ENCODE results near the gene SLC16A1. TPM values are rescaled to one million over a fixed set of nuclear protein-coding genes. Genes with fewer than 3 reads are reported as not detected.

The SLC16A1 gene
- total RNA-seq, 6 experiments from 2014 or later = 26.1 to 81.9 (median 55.2) TPM

GRCh38 chr1:112991402-112992120, 35.6 kb upstream of the SLC16A1 start:
- Histone ChIP-seq H3K27me3 (no peaks in the 10 kb centered on the region), H3K4me1 (peaks cover 0 to 41% (median 9%) of the 10 kb centered on the region in 4 donors), H3K4me3 (no peak overlapping the region), H3K27ac (peak overlapping the region in 1 of 3 donors; percentile 19), H3K9me3 (no peaks in the 10 kb centered on the region), H3K36me3 (no peaks in the 10 kb centered on the region)
- 76% methylated on average over 4 of the region's 4 CpGs for WGBS (ENCODE audit: insufficient coverage, low coverage, low lambda C conversion rate, missing lambda C conversion rate)
- intact Hi-C loops (cut with DNase I) = no loop called here
- DNase-seq (no peak), ATAC-seq (peak in 1 of 4 donors; percentile 14)
- TF ChIP-seq POLR2A (IDR thresholded peaks at IDR 0.05) = no peak
- TF ChIP-seq CTCF (IDR thresholded peaks at IDR 0.05) = no peak

- DNase-seq = no peak
- Histone ChIP-seq H3K36me3 (no peaks in the 10 kb centered on the region), H3K9me3 (no peaks in the 10 kb centered on the region), H3K4me3 (no peak overlapping the region), H3K4me1 (peaks cover 0 to 41% (median 9%) of the 10 kb centered on the region in 4 donors), H3K27ac (no peak overlapping the region), H3K27me3 (no peaks in the 10 kb centered on the region)
- no peak for ATAC-seq
- intact Hi-C loops (cut with DNase I) = no loop called here
- 46% methylated on average over 4 of the region's 7 CpGs for WGBS (ENCODE audit: insufficient coverage, low coverage, low lambda C conversion rate, missing lambda C conversion rate)
- TF ChIP-seq CTCF (IDR thresholded peaks at IDR 0.05) (no peak), POLR2A (IDR thresholded peaks at IDR 0.05) (no peak)
Observed at GRCh38 chr1:112990271-112990670, 34.3 kb upstream of the SLC16A1 start.

- no peaks in the 10 kb centered on the region for H3K27me3 ChIP-seq
- H3K4me1 ChIP-seq = peaks cover 0 to 27% (median 6%) of the 10 kb centered on the region in 4 donors
- H3K9me3 ChIP-seq = no peaks in the 10 kb centered on the region
- H3K27ac ChIP-seq = peak overlapping the region in 2 of 3 donors; percentile 26 to 28
- intact Hi-C loops (cut with DNase I) = no loop called here
- DNase-seq = no peak
- ATAC-seq = peak; percentile 91 to 95 (median 92)
- no peaks in the 10 kb centered on the region for H3K36me3 ChIP-seq
- TF ChIP-seq POLR2A (IDR thresholded peaks at IDR 0.05) = no peak
- no peak for TF ChIP-seq CTCF (IDR thresholded peaks at IDR 0.05)
- 24% methylated on average over 1 of the region's 1 CpG for WGBS (ENCODE audit: insufficient coverage, low coverage, low lambda C conversion rate, missing lambda C conversion rate)
- H3K4me3 ChIP-seq = no peak overlapping the region
Observed at GRCh38 chr1:112988367-112988766, 32.4 kb upstream of the SLC16A1 start.

GRCh38 chr1:112985123-112985522, 29.1 kb upstream of the SLC16A1 start:
- peaks cover 0 to 15% (median 3%) of the 10 kb centered on the region in 4 donors for H3K4me1 ChIP-seq
- no peak overlapping the region for H3K27ac ChIP-seq
- intact Hi-C loops (cut with DNase I) = no loop called here
- H3K36me3 ChIP-seq = no peaks in the 10 kb centered on the region
- 74% methylated on average over 2 of the region's 2 CpGs for whole genome bisulfite sequencing (ENCODE audit: insufficient coverage, low coverage, low lambda C conversion rate, missing lambda C conversion rate)
- no peak for ATAC-seq
- no peaks in the 10 kb centered on the region for H3K9me3 ChIP-seq
- H3K27me3 ChIP-seq = no peaks in the 10 kb centered on the region
- TF ChIP-seq CTCF (IDR thresholded peaks at IDR 0.05) (no peak), POLR2A (IDR thresholded peaks at IDR 0.05) (no peak)
- DNase-seq = no peak
- no peak overlapping the region for H3K4me3 ChIP-seq

Data from right lobe of liver (tissue), 6 donors.